Body of pancreas (tissue), 4 donors: ENCODE measurements around the gene KLHL25. TPM values are rescaled to one million over a fixed set of nuclear protein-coding genes. Genes with fewer than 3 reads are reported as not detected.

Source experiments
- ATAC-seq: fragments of 150-250 bp; one replicate; pipeline ENCODE4 v1.9.1; 2016
- DNase-seq, 4 donors: peaks; one replicate each; pipeline ENCODE4 v3.0.0-alpha.2; 2019
- H3K27ac ChIP-seq, 4 donors: fragments of 200-600 bp; sonication (generic); 1 replicate in 3 of 4; 2 replicates in 1 of 4; pipeline versions ENCODE4 v1.5.1 to v1.6.1; 2016 to 2019; ENCODE audit warnings: mild to moderate bottlenecking in 1 of 4, mixed read lengths in 1 of 4, moderate library complexity in 1 of 4
- H3K27me3 ChIP-seq, 2 donors: fragments of 200-600 bp; sonication (generic); one replicate each; pipeline ENCODE4 v1.6.0; 2016; ENCODE audit warnings: mild to moderate bottlenecking in 1 of 2
- H3K36me3 ChIP-seq, 2 donors: fragments of 200-600 bp; sonication (generic); replicated peaks in 1 of 2; 2 replicates each; pipeline ENCODE4 v1.5.1; 2016; ENCODE audit warnings: low read depth in 2 of 2; ENCODE audit not compliant: insufficient read depth in 1 of 2
- H3K4me1 ChIP-seq: fragments of 200-600 bp; sonication (generic); one replicate; pipeline ENCODE4 v1.6.0; 2016
- H3K4me3 ChIP-seq, 2 donors: fragments of 200-600 bp; sonication (generic); 1 replicate in 1 of 2; 2 replicates in 1 of 2; pipeline ENCODE4 v1.5.1; 2016 to 2019
- H3K9me3 ChIP-seq, 3 donors: fragments of 200-600 bp; sonication (generic); 1 replicate in 2 of 3; 2 replicates in 1 of 3; pipeline ENCODE4 v1.5.1; 2016
- POLR2A ChIP-seq, 3 donors: fragments of 450-650 bp; IDR thresholded peaks; one replicate each; pipeline ENCODE4 v1.6.1; 2016; ENCODE audit warnings: antibody characterized with exemption in 3 of 3, mild to moderate bottlenecking in 2 of 3
- WGBS, 2 donors: methylation state at CpG; one replicate each; pipeline ENCODE4 v1.1.5; 2017; 5-methylcytosine and 5-hydroxymethylcytosine counted together
- intact Hi-C: fragments of 100-400 bp; cut with DNase I; formaldehyde crosslinking; loops from one replicate; pipeline ENCODE4 v1.15.1; 2023
- total RNA-seq, 2 donors: library from RNA; depleted of rRNA; stranded (reverse); fragments of >200 nt; gene quantifications; one replicate each; pipeline ENCODE4 v1.1.0, GENCODE V29; 2016
- TF ChIP-seq, protein P1 (sequence below), 7 experiments: fragments of 450-650 bp in 4 of 7; fragments of 200-600 bp in 3 of 7; sonication (generic) in 3 of 7; IDR thresholded peaks; one replicate each; pipeline ENCODE4 v1.5.1; 2016 to 2019; ENCODE audit warnings: antibody characterized with exemption in 7 of 7

Gene KLHL25
- total RNA-seq, 2 donors from 2014 or later = 1.3 to 7.6 TPM

GRCh38 chr15:85792912-85793590, 1.7 kb downstream of the KLHL25 start:
- ATAC-seq (no peak), DNase-seq (no peak)
- Histone ChIP-seq H3K36me3 (no peaks in the 10 kb centered on the region), H3K27ac (no peak overlapping the region), H3K4me1 (peaks cover 42% of the 10 kb centered on the region), H3K4me3 (no peak overlapping the region), H3K9me3 (no peaks in the 10 kb centered on the region), H3K27me3 (no peaks in the 10 kb centered on the region)
- intact Hi-C loops = no loop called here
- WGBS, 2 donors = 52 to 76% methylated on average over 14 of the region's 14 CpGs
- no peak for TF ChIP-seq POLR2A (IDR thresholded peaks at IDR 0.05)
- TF ChIP-seq, protein P1, sequence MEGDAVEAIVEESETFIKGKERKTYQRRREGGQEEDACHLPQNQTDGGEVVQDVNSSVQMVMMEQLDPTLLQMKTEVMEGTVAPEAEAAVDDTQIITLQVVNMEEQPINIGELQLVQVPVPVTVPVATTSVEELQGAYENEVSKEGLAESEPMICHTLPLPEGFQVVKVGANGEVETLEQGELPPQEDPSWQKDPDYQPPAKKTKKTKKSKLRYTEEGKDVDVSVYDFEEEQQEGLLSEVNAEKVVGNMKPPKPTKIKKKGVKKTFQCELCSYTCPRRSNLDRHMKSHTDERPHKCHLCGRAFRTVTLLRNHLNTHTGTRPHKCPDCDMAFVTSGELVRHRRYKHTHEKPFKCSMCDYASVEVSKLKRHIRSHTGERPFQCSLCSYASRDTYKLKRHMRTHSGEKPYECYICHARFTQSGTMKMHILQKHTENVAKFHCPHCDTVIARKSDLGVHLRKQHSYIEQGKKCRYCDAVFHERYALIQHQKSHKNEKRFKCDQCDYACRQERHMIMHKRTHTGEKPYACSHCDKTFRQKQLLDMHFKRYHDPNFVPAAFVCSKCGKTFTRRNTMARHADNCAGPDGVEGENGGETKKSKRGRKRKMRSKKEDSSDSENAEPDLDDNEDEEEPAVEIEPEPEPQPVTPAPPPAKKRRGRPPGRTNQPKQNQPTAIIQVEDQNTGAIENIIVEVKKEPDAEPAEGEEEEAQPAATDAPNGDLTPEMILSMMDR (IDR thresholded peaks at IDR 0.05) = no peak

GRCh38 chr15:85792102-85792731, 2.5 kb downstream of the KLHL25 start:
- Histone ChIP-seq H3K4me3 (no peak overlapping the region), H3K27me3 (no peaks in the 10 kb centered on the region), H3K27ac (no peak overlapping the region), H3K9me3 (no peaks in the 10 kb centered on the region), H3K36me3 (no peaks in the 10 kb centered on the region), H3K4me1 (peaks cover 42% of the 10 kb centered on the region)
- intact Hi-C loops = no loop called here
- DNase-seq (no peak), ATAC-seq (no peak)
- whole genome bisulfite sequencing, 2 donors = 92 to 100% methylated on average over 1 to 4 of the region's 4 CpGs
- no peak for TF ChIP-seq POLR2A (IDR thresholded peaks at IDR 0.05)
- TF ChIP-seq, protein P1 (IDR thresholded peaks at IDR 0.05) = no peak

DNA sequence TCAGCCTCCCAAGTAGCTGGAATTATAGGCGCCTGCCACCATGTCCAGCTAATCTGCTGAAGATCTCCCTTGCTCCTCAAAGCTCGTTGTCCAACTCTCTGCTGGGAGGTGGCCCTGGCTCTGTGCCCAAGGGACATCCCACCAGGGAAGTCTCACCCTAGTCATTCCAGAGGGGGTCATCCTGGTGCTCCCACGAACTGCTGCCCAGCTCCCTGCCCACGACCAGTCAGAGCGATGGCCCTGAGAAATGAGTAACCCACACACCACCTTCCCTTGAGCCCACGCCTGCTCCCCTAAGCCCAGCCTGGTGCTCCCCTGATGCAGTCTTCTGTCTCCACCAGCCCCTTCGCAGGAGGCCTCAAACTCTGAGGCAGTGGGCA, 5.2 kb downstream of the KLHL25 start:
- TF ChIP-seq, protein P1 (IDR thresholded peaks at IDR 0.05) = no peak
- TF ChIP-seq POLR2A (IDR thresholded peaks at IDR 0.05) = no peak
- intact Hi-C loops = no loop called here
- Histone ChIP-seq H3K4me3 (no peak overlapping the region), H3K4me1 (peaks cover 45% of the 10 kb centered on the region), H3K36me3 (no peaks in the 10 kb centered on the region), H3K9me3 (no peaks in the 10 kb centered on the region), H3K27me3 (no peaks in the 10 kb centered on the region), H3K27ac (no peak overlapping the region)
- ATAC-seq = no peak
- 57 to 82% methylated on average over 3 to 7 of the region's 7 CpGs for WGBS, 2 donors
- no peak for DNase-seq

DNA sequence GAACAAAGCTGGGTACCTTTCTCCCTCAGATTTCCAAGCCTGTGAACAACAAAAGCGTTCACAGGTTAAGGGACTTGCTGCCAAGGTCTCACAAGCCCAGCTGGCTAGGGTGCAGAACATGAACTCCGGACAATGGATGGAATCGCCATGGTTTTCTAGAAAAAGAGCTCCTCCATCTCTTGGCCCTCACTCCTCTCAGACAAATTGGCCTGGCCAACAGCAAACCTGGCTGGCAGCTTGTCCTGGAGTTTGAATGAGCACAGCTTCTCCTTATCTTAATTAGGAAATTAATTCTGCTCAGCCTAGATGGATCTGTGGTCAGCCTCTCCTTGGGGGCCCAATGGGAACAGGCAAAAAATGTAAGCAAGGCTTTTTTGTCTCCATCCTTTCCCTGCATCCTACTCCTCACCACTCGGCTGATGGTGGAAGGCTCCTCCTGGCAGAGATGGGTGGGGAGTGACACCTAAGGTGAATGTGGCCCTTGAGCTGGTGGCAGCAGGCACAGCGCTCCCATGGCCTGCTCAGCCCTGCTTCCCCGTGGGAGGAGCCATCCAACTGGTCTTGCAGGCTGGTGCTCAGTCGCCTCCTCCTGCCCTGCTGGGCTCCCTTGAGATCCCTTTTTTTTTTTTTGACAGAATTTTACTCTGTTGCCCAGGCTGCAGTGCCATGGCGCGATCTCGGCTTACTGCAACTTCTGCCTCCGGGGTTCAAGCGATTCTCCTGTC, 5.8 kb downstream of the KLHL25 start:
- DNase-seq (peak in 3 of 4 donors; percentile 34 to 71 (median 67)), ATAC-seq (no peak)
- TF ChIP-seq POLR2A (IDR thresholded peaks at IDR 0.05) = no peak
- TF ChIP-seq, protein P1 (IDR thresholded peaks at IDR 0.05) = peak in 1 of 7 experiments; percentile 10
- H3K4me1 ChIP-seq = peaks cover 42% of the 10 kb centered on the region
- WGBS, 2 donors = 59 to 61% methylated on average over 9 to 12 of the region's 12 CpGs
- no peak overlapping the region for H3K27ac ChIP-seq
- no peaks in the 10 kb centered on the region for H3K27me3 ChIP-seq
- no peaks in the 10 kb centered on the region for H3K9me3 ChIP-seq
- no peaks in the 10 kb centered on the region for H3K36me3 ChIP-seq
- H3K4me3 ChIP-seq = no peak overlapping the region
- intact Hi-C loops = no loop called here
